H1 (cell line): ENCODE measurements around the gene TBC1D16. TPM values are rescaled to one million over a fixed set of nuclear protein-coding genes. Genes with fewer than 3 reads are reported as not detected.

ENCODE experiments used
- CTCF ChIA-PET: fragments of 300-600 bp; sonication (Branson Sonifier 250); formaldehyde crosslinking; loops from one replicate; lab custom pipeline; 2021; ENCODE audit not compliant: partially characterized antibody; lab: Charles Lee
- POLR2A ChIA-PET: fragments of 300-600 bp; sonication (Branson Sonifier 250); formaldehyde crosslinking; loops from one replicate; lab custom pipeline; 2021; ENCODE audit warnings: inconsistent platforms; ENCODE audit not compliant: partially characterized antibody; lab: Charles Lee
- DNase-seq, 2 experiments: peaks; one replicate each; pipeline versions ENCODE4 v3.0.0 to v3.0.0-alpha.2; 2010 to 2022; ENCODE audit warnings: low spot score in 2 of 2, low read depth in 1 of 2, mixed read lengths in 1 of 2
- FAIRE-seq: peaks from 2 replicates; lab custom pipeline; 2011; peaks lifted over from hg19 to GRCh38; lab: Jason Lieb, UNC
- H2AFZ ChIP-seq: 2 replicates; pipeline ENCODE4 v1.8.1; 2012; ENCODE audit warnings: low read length, inconsistent platforms
- H2AK5ac ChIP-seq: 2 replicates; pipeline ENCODE4 v1.6.1; 2013; ENCODE audit warnings: low read depth, low read length
- H2BK120ac ChIP-seq: replicated peaks from 2 replicates; pipeline ENCODE3; 2013; ENCODE audit warnings: low read depth, low read length, inconsistent platforms
- H2BK12ac ChIP-seq: 2 replicates; pipeline ENCODE4 v1.6.1; 2013; ENCODE audit warnings: low read depth, low read length
- H2BK15ac ChIP-seq: 2 replicates; pipeline ENCODE4 v1.6.1; 2013; ENCODE audit warnings: low read length
- H2BK20ac ChIP-seq: 2 replicates; pipeline ENCODE4 v1.6.1; 2013; ENCODE audit warnings: low read length
- H2BK5ac ChIP-seq: 2 replicates; pipeline ENCODE4 v1.6.1; 2013; ENCODE audit warnings: low read depth, low read length
- H3K14ac ChIP-seq: 2 replicates; pipeline ENCODE4 v1.6.1; 2013; ENCODE audit warnings: inconsistent platforms; ENCODE audit not compliant: insufficient read length
- H3K18ac ChIP-seq: 2 replicates; pipeline ENCODE4 v1.6.1; 2013; ENCODE audit warnings: low read length; ENCODE audit errors: extremely low read depth
- H3K23ac ChIP-seq: 2 replicates; pipeline ENCODE4 v1.6.1; 2013; ENCODE audit warnings: inconsistent platforms; ENCODE audit not compliant: insufficient read length
- H3K23me2 ChIP-seq: 2 replicates; pipeline ENCODE4 v1.6.1; 2013; ENCODE audit warnings: low read depth, low read length
- H3K27ac ChIP-seq: 2 replicates; pipeline ENCODE4 v1.6.1; 2011; ENCODE audit warnings: low read depth, low read length, inconsistent platforms
- H3K27me3 ChIP-seq, 4 experiments: replicated peaks in 1 of 4; 1 replicate in 1 of 4; 2 replicates in 3 of 4; pipeline versions ENCODE4 v1.6.1 to v1.8.1; 2011 to 2013; ENCODE audit warnings: low read length in 3 of 4, mild to moderate bottlenecking in 3 of 4, inconsistent platforms in 2 of 4, mixed read lengths in 2 of 4, moderate library complexity in 1 of 4; ENCODE audit not compliant: control insufficient read depth in 3 of 4, insufficient read depth in 3 of 4; ENCODE audit errors: extremely low read depth in 1 of 4
- H3K36me3 ChIP-seq, 4 experiments: 2 replicates each; pipeline versions ENCODE4 v1.6.1 to v1.8.1; 2011 to 2013; ENCODE audit warnings: mild to moderate bottlenecking in 4 of 4, low read length in 3 of 4, moderate library complexity in 2 of 4, control low read depth in 1 of 4, inconsistent platforms in 1 of 4; ENCODE audit not compliant: insufficient read depth in 4 of 4, control insufficient read depth in 2 of 4
- H3K4ac ChIP-seq: replicated peaks from 2 replicates; pipeline ENCODE3; 2013; ENCODE audit warnings: low read length, low read depth, mixed read lengths, inconsistent platforms; ENCODE audit not compliant: insufficient read length
- H3K4me1 ChIP-seq, 4 experiments: replicated peaks in 1 of 4; 1 replicate in 1 of 4; 2 replicates in 3 of 4; pipeline versions ENCODE4 v1.6.1 to v1.8.1; 2011 to 2013; ENCODE audit warnings: low read length in 3 of 4, inconsistent platforms in 2 of 4, mixed read lengths in 1 of 4; ENCODE audit not compliant: insufficient read depth in 4 of 4, control insufficient read depth in 3 of 4
- H3K4me2 ChIP-seq, 2 experiments: 2 replicates each; pipeline versions ENCODE4 v1.6.1 to v1.8.1; 2011 to 2013; ENCODE audit warnings: low read depth in 2 of 2, low read length in 2 of 2, control low read depth in 1 of 2, inconsistent platforms in 1 of 2, mild to moderate bottlenecking in 1 of 2; ENCODE audit not compliant: insufficient read depth in 1 of 2
- H3K4me3 ChIP-seq, 4 experiments: fragments of 200-600, 300-600 bp in 1 of 4; sonication (generic), shearing (Covaris generic), sonication (Bioruptor Twin) in 1 of 4; 2 replicates each; pipeline versions ENCODE4 v1.5.1 to v1.8.1; 2011 to 2016; ENCODE audit warnings: low read length in 4 of 4, low read depth in 3 of 4, control low read depth in 2 of 4, inconsistent platforms in 2 of 4, mild to moderate bottlenecking in 2 of 4, mixed read lengths in 1 of 4, moderate library complexity in 1 of 4; ENCODE audit not compliant: insufficient read depth in 2 of 4; ENCODE audit errors: extremely low read depth in 1 of 4
- H3K56ac ChIP-seq: replicated peaks from 2 replicates; pipeline ENCODE3; 2013; ENCODE audit warnings: low read depth, mild to moderate bottlenecking, mixed read lengths, low read length, inconsistent platforms; ENCODE audit not compliant: insufficient read length
- H3K79me1 ChIP-seq: 2 replicates; pipeline ENCODE4 v1.6.1; 2013; ENCODE audit warnings: low read depth, low read length, control low read depth
- H3K79me2 ChIP-seq, 2 experiments: 2 replicates each; pipeline versions ENCODE4 v1.6.1 to v1.8.1; 2012 to 2013; ENCODE audit warnings: low read length in 2 of 2, mild to moderate bottlenecking in 2 of 2, inconsistent platforms in 1 of 2; ENCODE audit not compliant: insufficient read depth in 2 of 2, control insufficient read depth in 1 of 2
- H3K9ac ChIP-seq, 4 experiments: replicated peaks in 1 of 4; 1 replicate in 1 of 4; 2 replicates in 3 of 4; pipeline versions ENCODE4 v1.6.1 to v1.8.1; 2011 to 2013; ENCODE audit warnings: low read depth in 3 of 4, low read length in 3 of 4, control low read depth in 2 of 4, mild to moderate bottlenecking in 2 of 4, moderate library complexity in 2 of 4, inconsistent platforms in 1 of 4; ENCODE audit errors: extremely low read depth in 1 of 4
- H3K9me3 ChIP-seq, 2 experiments: 2 replicates each; pipeline versions ENCODE4 v1.6.1 to v1.8.1; 2012 to 2013; ENCODE audit warnings: mild to moderate bottlenecking in 2 of 2, moderate library complexity in 2 of 2, control low read depth in 1 of 2, inconsistent platforms in 1 of 2, low read depth in 1 of 2, low read length in 1 of 2, mixed read lengths in 1 of 2; ENCODE audit not compliant: insufficient read depth in 2 of 2
- H4K20me1 ChIP-seq, 2 experiments: replicated peaks in 1 of 2; 2 replicates each; pipeline versions ENCODE3 to v1.8.1; 2011 to 2013; ENCODE audit warnings: inconsistent platforms in 2 of 2, low read length in 2 of 2, mild to moderate bottlenecking in 1 of 2; ENCODE audit not compliant: insufficient read depth in 2 of 2, control insufficient read depth in 1 of 2
- H4K5ac ChIP-seq: 2 replicates; pipeline ENCODE4 v1.6.1; 2013; ENCODE audit warnings: low read length, low read depth, mixed read lengths, inconsistent platforms; ENCODE audit not compliant: insufficient read length
- H4K8ac ChIP-seq: 2 replicates; pipeline ENCODE4 v1.8.0; 2013; ENCODE audit warnings: mild to moderate bottlenecking, moderate library complexity, low read length, inconsistent platforms; ENCODE audit not compliant: insufficient read depth; ENCODE audit errors: extremely low read depth
- H4K91ac ChIP-seq: replicated peaks from 2 replicates; pipeline ENCODE3; 2013; ENCODE audit warnings: low read length, mixed read lengths, inconsistent platforms; ENCODE audit not compliant: insufficient read length
- CBX5 ChIP-seq: fragments of 300-800, 300-1000 bp; sonication (generic); IDR thresholded peaks from 2 replicates; pipeline ENCODE4 v1.7.1; 2016; ENCODE audit warnings: antibody characterized with exemption, low read length, low read depth
- POLR2A ChIP-seq, 2 experiments: IDR thresholded peaks; 1 replicate in 1 of 2; 2 replicates in 1 of 2; pipeline ENCODE4 v1.6.1; 2011; ENCODE audit warnings: low read depth in 2 of 2, low read length in 2 of 2, mild to moderate bottlenecking in 2 of 2; ENCODE audit errors: control extremely low read depth in 1 of 2
- WGBS, 2 experiments: shearing (Covaris generic) in 1 of 2; methylation state at CpG; one replicate each; pipeline versions ENCODE4 v1.1.6 to v1.1.7; 2013 to 2015; ENCODE audit warnings: low lambda C conversion rate in 2 of 2, mixed read lengths in 2 of 2, inconsistent platforms in 1 of 2, low coverage in 1 of 2, missing lambda C conversion rate in 1 of 2; ENCODE audit not compliant: insufficient replicate concordance in 2 of 2, insufficient coverage in 1 of 2, insufficient read length in 1 of 2; ENCODE audit errors: extremely low coverage in 1 of 2, missing lambda C conversion rate in 1 of 2; 5-methylcytosine and 5-hydroxymethylcytosine counted together
- polyA plus RNA-seq, 7 experiments: library from polyadenylated mRNA; depleted of rRNA in 3 of 7; stranded (reverse) in 5 of 7; unstranded in 2 of 7; fragments of >200 nt in 5 of 7; fragments of 200-250 nt in 2 of 7; gene quantifications; 1 replicate in 5 of 7; 2 replicates in 1 of 7; 4 replicates in 1 of 7; pipeline versions ENCODE4 v1.2.1 to v1.2.3, GENCODE V29; 2011 to 2013; ENCODE audit warnings: missing spikeins in 2 of 7, mixed read lengths in 2 of 7
- total RNA-seq: library from RNA; stranded (reverse); fragmentation: NEBNext Ultra II Directional; extraction: Animal tissue kit (Norgen Biotek cat#: 25700); gene quantifications from 2 replicates; pipeline ENCODE4 v1.2.1, GENCODE V29; 2021

The TBC1D16 gene
- total and polyA plus RNA-seq, 2 of the 8 experiments (the other 6 are each of a cell fraction or from before 2014, with no cell fraction given), result 21.1 to 109 TPM

DNA sequence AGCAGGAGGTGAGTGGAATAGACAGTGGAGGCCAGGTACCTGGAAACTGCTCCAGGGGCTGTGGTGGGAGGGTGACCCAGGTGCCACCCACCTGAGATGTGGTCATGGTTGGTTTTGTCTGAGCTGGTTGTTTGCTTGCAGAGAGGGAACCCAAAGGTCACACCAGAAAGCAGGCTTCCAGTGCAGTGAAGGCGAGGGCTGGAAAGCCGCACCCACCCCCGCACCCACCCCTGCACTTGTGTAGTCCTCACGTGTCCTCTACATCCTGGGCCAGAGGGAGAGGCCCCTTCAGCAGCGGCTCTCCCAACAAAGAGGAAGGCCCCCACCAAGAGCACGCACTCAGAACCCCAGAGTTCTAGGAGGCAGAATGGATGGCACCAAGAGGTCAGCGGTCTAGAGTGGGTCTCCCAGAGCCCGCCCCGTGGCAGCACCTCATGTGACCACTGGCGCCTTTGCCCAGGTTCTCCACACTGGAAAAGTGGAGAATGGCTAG lies 103.8 kb downstream of the TBC1D16 start:
- Histone ChIP-seq H2BK20ac (peak overlapping the region; percentile 93; the same call in 1 of the 2 replicates), H3K9ac (no peak overlapping the region), H2BK12ac (0 out of 2 replicates have a peak overlapping the region, but pooled peaks have one; percentile 80), H3K23me2 (peaks cover 4% of the 10 kb centered on the region; the same call in 1 of the 2 replicates), H4K91ac (peak overlapping the region; percentile 70), H3K36me3 (no peaks in the 10 kb centered on the region), H3K4me1 (peaks cover 3 to 35% (median 20%) of the 10 kb centered on the region in 4 experiments), H3K4me3 (peak overlapping the region in 1 of 4 experiments; percentile 66; a peak in 1 of 8 replicates), H4K8ac (no peak overlapping the region), H3K56ac (no peak overlapping the region), H2AFZ (no peak overlapping the region), H2BK5ac (peak overlapping the region; percentile 60; the same call in 1 of the 2 replicates), H2BK15ac (peak overlapping the region; percentile 72; the same call in 1 of the 2 replicates), H3K4ac (peak overlapping the region; percentile 48), H3K14ac (no peak overlapping the region), H3K4me2 (peak overlapping the region; percentile 71 to 93; a peak in 1 of 4 replicates), H3K79me1 (no peaks in the 10 kb centered on the region), H3K79me2 (no peaks in the 10 kb centered on the region), H2AK5ac (peak overlapping the region; percentile 75; the same call in 1 of the 2 replicates), H3K27ac (no peak overlapping the region), H2BK120ac (no peak overlapping the region), H3K9me3 (no peaks in the 10 kb centered on the region), H3K23ac (no peak overlapping the region), H4K5ac (no peak overlapping the region), H3K27me3 (peaks cover 0 to 9% (median 1%) of the 10 kb centered on the region in 4 experiments; a peak in 2 of 7 replicates), H4K20me1 (peaks cover 0 to 2% of the 10 kb centered on the region in 2 experiments), H3K18ac (peak overlapping the region; percentile 66; the same call in 1 of the 2 replicates)
- FAIRE-seq, result no peak
- ChIA-PET CTCF (interaction anchor here (0.7 to 2.1 kb wide), 12 partner anchors 8 to 185 kb away, joined by 3 to 8 read pairs (median 3); no protein-coding TSS in a partner anchor), POLR2A (interaction anchor here (0.9 to 2.8 kb wide), 15 partner anchors 9 to 204 kb away, joined by 3 to 19 read pairs (median 4); partner anchors contain the start of gene CBX4)
- WGBS, 2 experiments, result 79% methylated on average over 10 of the region's 10 CpGs; no CpG with 5 or more reads in 1 of the 2 experiments
- TF ChIP-seq POLR2A (IDR thresholded peaks at IDR 0.05; ENCODE audit: control extremely low read depth in 1 of 2, low read depth in 2 of 2, low read length in 2 of 2), result peak in 1 of 2 experiments; percentile 37; a peak in 1 of 3 replicates
- no peak for TF ChIP-seq CBX5
- no peak for DNase-seq
